CD14-positive monocyte (primary cell): ENCODE data around the gene MRPS27. TPM values are rescaled to one million over a fixed set of nuclear protein-coding genes. Genes with fewer than 3 reads are reported as not detected.

Source experiments
- DNase-seq, 3 donors: peaks; one replicate each; pipeline ENCODE4 v3.0.0-alpha.2; 2011 to 2022
- H2AFZ ChIP-seq: 2 replicates; pipeline ENCODE4 v1.6.0; 2012; ENCODE audit warnings: mild to moderate bottlenecking, low read depth, low read length, inconsistent platforms; ENCODE audit not compliant: insufficient read depth, poor library complexity, severe bottlenecking
- H3K27ac ChIP-seq, 2 donors: 1 replicate in 1 of 2; 2 replicates in 1 of 2; pipeline ENCODE4 v1.5.1; 2012 to 2013; ENCODE audit warnings: low read length in 2 of 2, control low read depth in 1 of 2, inconsistent platforms in 1 of 2, low read depth in 1 of 2, mild to moderate bottlenecking in 1 of 2
- H3K27me3 ChIP-seq, 2 donors: one replicate each; pipeline versions ENCODE4 v1.6.0 to v1.6.1; 2011 to 2013; ENCODE audit warnings: low read length in 2 of 2; ENCODE audit not compliant: control insufficient read depth in 2 of 2, insufficient read depth in 2 of 2
- H3K36me3 ChIP-seq, 2 donors: replicated peaks in 1 of 2; 1 replicate in 1 of 2; 2 replicates in 1 of 2; pipeline versions ENCODE4 v1.5.1 to v1.6.1; 2012 to 2013; ENCODE audit warnings: low read length in 2 of 2, control low read depth in 1 of 2, inconsistent platforms in 1 of 2, mild to moderate bottlenecking in 1 of 2; ENCODE audit not compliant: insufficient read depth in 2 of 2, control insufficient read depth in 1 of 2
- H3K4me1 ChIP-seq, 2 donors: 1 replicate in 1 of 2; 2 replicates in 1 of 2; pipeline versions ENCODE4 v1.5.1 to v1.6.1; 2012 to 2013; ENCODE audit warnings: low read length in 2 of 2, control low read depth in 1 of 2, inconsistent platforms in 1 of 2, mild to moderate bottlenecking in 1 of 2, moderate library complexity in 1 of 2; ENCODE audit not compliant: insufficient read depth in 2 of 2, control insufficient read depth in 1 of 2
- H3K4me2 ChIP-seq: replicated peaks from 2 replicates; pipeline ENCODE3; 2012; ENCODE audit warnings: low read length, moderate library complexity, mild to moderate bottlenecking; ENCODE audit not compliant: poor library complexity, severe bottlenecking; ENCODE audit errors: extremely low read depth
- H3K4me3 ChIP-seq, 3 experiments: fragments of 200-600 bp in 1 of 3; sonication (generic) in 1 of 3; replicated peaks in 1 of 3; 1 replicate in 2 of 3; 2 replicates in 1 of 3; pipeline ENCODE4 v1.5.1; 2011 to 2013; ENCODE audit warnings: low read length in 3 of 3, mild to moderate bottlenecking in 3 of 3, control low read depth in 2 of 3, low read depth in 2 of 3, inconsistent platforms in 1 of 3, moderate library complexity in 1 of 3
- H3K79me2 ChIP-seq: 2 replicates; pipeline ENCODE4 v1.6.0; 2012; ENCODE audit warnings: mild to moderate bottlenecking, control low read depth, inconsistent platforms, low read length, moderate library complexity; ENCODE audit not compliant: insufficient read depth
- H3K9ac ChIP-seq: 2 replicates; pipeline ENCODE4 v1.6.0; 2017; ENCODE audit warnings: low read length, mild to moderate bottlenecking; ENCODE audit not compliant: insufficient read depth, poor library complexity, severe bottlenecking
- H3K9me3 ChIP-seq, 2 donors: replicated peaks in 1 of 2; 1 replicate in 1 of 2; 2 replicates in 1 of 2; pipeline versions ENCODE4 v1.5.1 to v1.6.1; 2012 to 2013; ENCODE audit warnings: low read length in 2 of 2, control low read depth in 1 of 2; ENCODE audit not compliant: control insufficient read depth in 1 of 2, insufficient read depth in 1 of 2
- H4K20me1 ChIP-seq: 2 replicates; pipeline ENCODE4 v1.6.0; 2012; ENCODE audit warnings: mild to moderate bottlenecking, low read length, control low read depth, moderate library complexity; ENCODE audit not compliant: insufficient read depth
- H3K27ac Mint-ChIP-seq, 7 donors: one replicate each; pipeline ENCODE4 v1.8.0; 2020; ENCODE audit warnings: mild to moderate bottlenecking in 7 of 7, mixed read lengths in 7 of 7, moderate library complexity in 6 of 7, inconsistent platforms in 2 of 7
- H3K27me3 Mint-ChIP-seq, 3 donors: one replicate each; pipeline ENCODE4 v1.8.0; 2021 to 2022; ENCODE audit warnings: low read depth in 3 of 3, mild to moderate bottlenecking in 3 of 3, mixed read lengths in 3 of 3, moderate library complexity in 3 of 3, inconsistent platforms in 1 of 3
- H3K36me3 Mint-ChIP-seq, 2 donors: one replicate each; pipeline ENCODE4 v1.8.0; 2020; ENCODE audit warnings: mixed read lengths in 2 of 2, inconsistent platforms in 1 of 2, mild to moderate bottlenecking in 1 of 2
- H3K4me1 Mint-ChIP-seq: one replicate; pipeline ENCODE4 v1.8.0; 2020; ENCODE audit warnings: mild to moderate bottlenecking, mixed read lengths
- H3K4me3 Mint-ChIP-seq, 2 donors: one replicate each; pipeline ENCODE4 v1.8.0; 2020; ENCODE audit warnings: mild to moderate bottlenecking in 2 of 2, mixed read lengths in 2 of 2, moderate library complexity in 1 of 2
- H3K9me3 Mint-ChIP-seq, 7 donors: one replicate each; pipeline ENCODE4 v1.8.0; 2020 to 2022; ENCODE audit warnings: mixed read lengths in 7 of 7, mild to moderate bottlenecking in 6 of 7, moderate library complexity in 6 of 7, inconsistent platforms in 2 of 7
- WGBS: methylation state at CpG from one replicate; pipeline ENCODE4 v1.1.5; 2013; ENCODE audit warnings: missing lambda C conversion rate; ENCODE audit not compliant: insufficient coverage; 5-methylcytosine and 5-hydroxymethylcytosine counted together
- intact Hi-C, 2 donors: fragments of 100-400 bp; cut with micrococcal nuclease; formaldehyde crosslinking; loops; one replicate each; pipeline versions ENCODE4 v1.15.0 to v1.15.1; 2023
- polyA plus RNA-seq, 3 donors: library from polyadenylated mRNA; depleted of rRNA in 1 of 3; unstranded in 2 of 3; stranded (reverse) in 1 of 3; fragments of 300-500 nt in 2 of 3; fragments of >200 nt in 1 of 3; fragmentation: Illumina TruSeq in 2 of 3; gene quantifications; 1 replicate in 2 of 3; 2 replicates in 1 of 3; pipeline ENCODE4 v1.2.3, GENCODE V29; 2012 to 2021
- TF ChIP-seq, protein P1 (sequence below): fragments of 200-600 bp; IDR thresholded peaks from one replicate; pipeline ENCODE4 v1.8.0; 2022; ENCODE audit warnings: antibody characterized with exemption, mild to moderate bottlenecking

The MRPS27 gene
- polyA plus RNA-seq, 3 donors, result 13.3 to 19.2 (median 15.3) TPM

DNA sequence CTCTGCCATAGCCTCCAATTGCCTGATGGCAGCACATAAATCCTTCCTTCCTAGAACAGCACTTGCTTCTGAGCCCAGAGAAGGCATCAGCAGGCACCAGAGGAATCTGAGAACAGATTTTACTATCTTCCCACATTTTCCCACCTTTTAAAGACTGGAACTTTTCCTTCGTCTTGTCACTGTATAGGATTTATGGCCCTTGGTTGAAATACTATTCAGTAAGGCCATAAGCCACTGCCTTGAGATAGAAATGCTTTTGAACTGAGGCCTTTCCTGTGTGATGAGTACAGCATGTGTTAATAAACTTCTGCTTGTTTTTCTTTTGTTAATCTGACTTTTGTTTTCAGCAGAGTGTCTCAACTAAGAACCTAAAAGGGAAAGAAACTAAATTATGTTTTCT lies 84.3 kb downstream of the MRPS27 start:
- Histone ChIP-seq H4K20me1 (no peaks in the 10 kb centered on the region), H3K9ac (no peak overlapping the region)
- intact Hi-C loops, result no loop called here

DNA sequence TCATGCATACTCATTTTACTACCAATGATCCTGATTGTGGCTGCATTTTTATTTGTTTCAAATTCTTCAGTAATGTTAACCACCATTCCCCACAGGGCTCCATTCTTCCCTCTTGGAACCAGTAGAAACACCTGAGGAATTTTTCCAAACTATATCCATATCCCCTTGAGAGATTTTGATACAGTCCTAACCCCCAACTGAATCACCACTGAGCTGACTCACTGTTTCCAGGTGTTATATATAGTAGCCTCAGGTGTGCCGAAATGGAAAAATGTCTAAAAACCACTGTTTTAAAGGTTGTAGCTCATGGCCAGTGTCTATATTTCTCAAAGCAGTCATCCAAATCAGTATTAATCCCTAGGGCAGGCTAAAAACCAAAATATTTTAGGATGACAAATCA lies 85.2 kb downstream of the MRPS27 start:
- H3K9me3 ChIP-seq, result no peaks in the 10 kb centered on the region
- peaks cover 14 to 25% of the 10 kb centered on the region in 2 donors for H3K4me1 ChIP-seq
- intact Hi-C loops, result no loop called here
- H2AFZ ChIP-seq, result no peak overlapping the region
- whole genome bisulfite sequencing, result no CpG with 5 or more reads among the region's 1 CpG
- H3K9ac ChIP-seq, result no peak overlapping the region
- no peaks in the 10 kb centered on the region for H4K20me1 ChIP-seq
- H3K4me3 Mint-ChIP-seq, result no peak overlapping the region
- peaks cover 0 to 2% (median 1%) of the 10 kb centered on the region in 3 donors for H3K27me3 Mint-ChIP-seq
- peaks cover 11 to 31% of the 10 kb centered on the region in 2 donors for H3K36me3 ChIP-seq
- H3K4me1 Mint-ChIP-seq, result peaks cover 29% of the 10 kb centered on the region
- no peaks in the 10 kb centered on the region for H3K79me2 ChIP-seq
- no peak overlapping the region for H3K27ac Mint-ChIP-seq
- no peak overlapping the region for H3K27ac ChIP-seq
- no peak for DNase-seq
- H3K4me2 ChIP-seq, result no peak overlapping the region
- H3K9me3 Mint-ChIP-seq, result no peaks in the 10 kb centered on the region
- H3K36me3 Mint-ChIP-seq, result peaks cover 43 to 58% of the 10 kb centered on the region in 2 donors
- no peak overlapping the region for H3K4me3 ChIP-seq
- TF ChIP-seq, protein P1, sequence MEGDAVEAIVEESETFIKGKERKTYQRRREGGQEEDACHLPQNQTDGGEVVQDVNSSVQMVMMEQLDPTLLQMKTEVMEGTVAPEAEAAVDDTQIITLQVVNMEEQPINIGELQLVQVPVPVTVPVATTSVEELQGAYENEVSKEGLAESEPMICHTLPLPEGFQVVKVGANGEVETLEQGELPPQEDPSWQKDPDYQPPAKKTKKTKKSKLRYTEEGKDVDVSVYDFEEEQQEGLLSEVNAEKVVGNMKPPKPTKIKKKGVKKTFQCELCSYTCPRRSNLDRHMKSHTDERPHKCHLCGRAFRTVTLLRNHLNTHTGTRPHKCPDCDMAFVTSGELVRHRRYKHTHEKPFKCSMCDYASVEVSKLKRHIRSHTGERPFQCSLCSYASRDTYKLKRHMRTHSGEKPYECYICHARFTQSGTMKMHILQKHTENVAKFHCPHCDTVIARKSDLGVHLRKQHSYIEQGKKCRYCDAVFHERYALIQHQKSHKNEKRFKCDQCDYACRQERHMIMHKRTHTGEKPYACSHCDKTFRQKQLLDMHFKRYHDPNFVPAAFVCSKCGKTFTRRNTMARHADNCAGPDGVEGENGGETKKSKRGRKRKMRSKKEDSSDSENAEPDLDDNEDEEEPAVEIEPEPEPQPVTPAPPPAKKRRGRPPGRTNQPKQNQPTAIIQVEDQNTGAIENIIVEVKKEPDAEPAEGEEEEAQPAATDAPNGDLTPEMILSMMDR, result no peak
- H3K27me3 ChIP-seq, result no peaks in the 10 kb centered on the region

More for the DNA sequence above, 84.3 kb downstream of the MRPS27 start:
- no peak for DNase-seq
- no peaks in the 10 kb centered on the region for H3K9me3 Mint-ChIP-seq
- no CpG with 5 or more reads among the region's 1 CpG for WGBS
- peaks cover 0 to 2% (median 1%) of the 10 kb centered on the region in 3 donors for H3K27me3 Mint-ChIP-seq
- H3K9me3 ChIP-seq, result no peaks in the 10 kb centered on the region
- peaks cover 29% of the 10 kb centered on the region for H3K4me1 Mint-ChIP-seq
- TF ChIP-seq, protein P1, result no peak
- peaks cover 14 to 25% of the 10 kb centered on the region in 2 donors for H3K4me1 ChIP-seq
- H3K79me2 ChIP-seq, result no peaks in the 10 kb centered on the region
- H3K4me2 ChIP-seq, result no peak overlapping the region
- no peak overlapping the region for H3K27ac ChIP-seq
- no peak overlapping the region for H2AFZ ChIP-seq
- H3K36me3 ChIP-seq, result peaks cover 11 to 25% of the 10 kb centered on the region in 2 donors
- no peak overlapping the region for H3K27ac Mint-ChIP-seq
- no peak overlapping the region for H3K4me3 ChIP-seq
- H3K36me3 Mint-ChIP-seq, result peaks cover 36 to 51% of the 10 kb centered on the region in 2 donors
- no peak overlapping the region for H3K4me3 Mint-ChIP-seq
- no peaks in the 10 kb centered on the region for H3K27me3 ChIP-seq
